Measurements from ENCODE around the gene SEMA5A.

SEMA5A gene

GRCh38 chr5:9473624-9474023 is 72.3 kb downstream of the SEMA5A start:
- DNase-seq, result no peak

GRCh38 chr5:9470410-9470809 is 75.5 kb downstream of the SEMA5A start:
- no peak for DNase-seq

- DNase-seq, result no peak
Observed at GRCh38 chr5:9468060-9468388, 77.9 kb downstream of the SEMA5A start.

GRCh38 chr5:9467199-9468059 is 78.4 kb downstream of the SEMA5A start:
- no peak for DNase-seq

GRCh38 chr5:9466697-9467096 is 79.2 kb downstream of the SEMA5A start:
- no peak for DNase-seq

- no peak for DNase-seq
Observed at GRCh38 chr5:9464478-9464877, 81.4 kb downstream of the SEMA5A start.

- DNase-seq, result no peak
Observed at GRCh38 chr5:9462109-9462508, 83.8 kb downstream of the SEMA5A start.

GRCh38 chr5:9460885-9461645 is 84.8 kb downstream of the SEMA5A start:
- DNase-seq, result no peak

- no peak for DNase-seq
Observed at GRCh38 chr5:9456435-9457042, 89.3 kb downstream of the SEMA5A start.

DNA sequence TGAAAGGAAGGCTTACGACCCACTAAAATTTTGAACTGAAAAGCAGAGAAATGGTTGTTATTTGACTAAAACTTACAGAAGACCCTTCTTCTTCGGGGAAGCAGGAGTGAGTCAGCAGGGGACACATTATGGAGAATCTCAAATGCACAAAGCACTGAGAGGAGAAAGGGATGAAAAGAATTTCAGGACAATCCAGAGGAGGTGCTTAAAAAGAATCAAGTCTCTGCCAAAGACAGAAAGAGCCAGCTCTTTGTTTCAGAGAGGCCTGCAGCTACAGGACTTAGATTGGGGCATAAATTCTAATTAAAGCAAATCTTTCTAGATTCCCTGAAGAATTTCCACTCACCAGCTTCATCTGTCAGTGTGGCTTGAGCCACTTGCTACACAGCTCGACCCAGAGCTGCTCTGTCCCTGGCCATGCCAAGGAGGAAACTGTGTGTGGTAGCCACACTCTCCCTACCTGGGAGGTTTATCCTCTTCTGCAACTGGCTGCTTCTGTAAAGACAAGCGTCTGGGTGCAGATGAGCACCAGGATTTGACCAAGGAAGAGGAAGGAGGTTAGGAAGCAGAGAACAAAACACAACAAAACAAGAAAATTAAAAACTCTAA is 89.9 kb downstream of the SEMA5A start:
- no peak for DNase-seq

- DNase-seq, result no peak
Observed at GRCh38 chr5:9454491-9454890, 91.4 kb downstream of the SEMA5A start.

GRCh38 chr5:9454012-9454481 is 91.8 kb downstream of the SEMA5A start:
- DNase-seq, result no peak

GRCh38 chr5:9453480-9454011 is 92.3 kb downstream of the SEMA5A start:
- no peak for DNase-seq

DNA sequence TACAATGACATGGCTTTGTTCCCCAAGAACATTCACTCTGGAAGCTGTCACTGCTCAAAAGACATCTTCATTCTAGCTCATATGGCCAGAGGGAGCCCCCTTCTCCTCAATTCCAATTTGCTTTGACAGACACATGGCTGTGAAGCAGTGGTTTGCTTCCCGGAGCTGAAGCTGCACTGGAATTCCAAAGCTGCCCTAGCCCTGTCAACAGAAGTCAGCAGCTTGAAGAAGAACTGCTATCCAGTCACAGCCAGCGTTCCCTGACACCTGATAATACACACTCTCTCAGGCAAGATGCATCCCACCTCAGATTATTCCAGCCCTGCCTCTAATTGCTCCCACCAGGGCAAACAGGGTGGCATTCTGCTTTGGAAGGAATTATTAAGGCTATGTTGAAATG is 93.7 kb downstream of the SEMA5A start:
- no peak for DNase-seq

- no peak for DNase-seq
Observed at GRCh38 chr5:9451037-9451436, 94.8 kb downstream of the SEMA5A start.

DNA sequence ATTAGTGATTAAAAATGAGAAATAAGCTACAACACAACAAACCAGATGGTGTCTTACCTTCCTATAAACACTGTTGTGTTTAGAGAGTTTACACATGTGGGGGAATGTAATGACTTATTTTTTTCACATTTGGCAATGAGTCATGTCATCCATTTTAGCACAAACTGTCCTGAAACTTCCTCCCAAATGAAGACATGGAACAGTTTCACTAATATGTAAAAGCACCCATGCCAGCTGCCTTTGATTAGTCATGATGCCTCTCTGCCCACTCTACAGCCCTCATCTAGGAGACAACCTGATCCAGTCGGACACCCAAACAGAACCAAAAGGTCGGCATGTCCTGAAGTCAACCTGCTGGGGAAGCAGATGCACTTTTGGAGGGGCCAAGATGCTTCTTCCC is 98.2 kb downstream of the SEMA5A start:
- DNase-seq, result no peak

- DNase-seq, result no peak
Observed at GRCh38 chr5:9445826-9446388, 100.0 kb downstream of the SEMA5A start.

- DNase-seq, result no peak
Observed at GRCh38 chr5:9444346-9444745, 101.5 kb downstream of the SEMA5A start.

DNA sequence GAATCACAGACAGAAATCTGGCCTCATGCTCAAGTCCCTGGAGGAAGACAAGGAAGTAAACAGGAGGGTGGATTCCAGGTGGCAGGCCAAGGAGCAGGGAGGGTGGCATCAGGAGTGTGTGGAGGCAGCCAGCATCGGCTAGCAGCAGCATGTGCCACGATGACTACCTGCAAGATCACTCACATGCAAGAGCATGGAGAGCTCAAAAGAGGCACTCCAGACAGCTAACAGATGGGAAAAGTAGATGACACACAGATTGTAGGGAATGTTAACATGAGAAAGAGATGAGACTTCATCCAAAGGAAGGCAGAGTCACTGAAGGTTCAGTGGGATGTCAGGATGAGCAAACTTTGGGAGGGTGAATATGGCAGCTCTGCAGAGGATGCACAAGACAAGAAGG is 104.3 kb downstream of the SEMA5A start:
- no peak for DNase-seq

GRCh38 chr5:9440517-9440916 is 105.4 kb downstream of the SEMA5A start:
- no peak for DNase-seq

GRCh38 chr5:9439531-9440292 is 106.2 kb downstream of the SEMA5A start:
- DNase-seq, result no peak
